Stimulated activated CD4-positive, alpha-beta T cell treated with anti-CD3 and anti-CD28 coated beads, Interleukin-4, amount 100 ng/mL, for 1 hour (primary cell): Measurements from ENCODE around the gene MGAT5B.
"Not testable (repeated sequence)": the region's sequence is repeated elsewhere in the genome, so short reads cannot be mapped to it uniquely, and the experiment has no call there.

Experiments used
- DNase-seq: peaks from one replicate; pipeline ENCODE4 v3.0.0-alpha.2; 2020

MGAT5B gene

GRCh38 chr17:76847031-76847430 lies 21.2 kb upstream of the MGAT5B start:
- DNase-seq = no peak

GRCh38 chr17:76848670-76849069 lies 19.5 kb upstream of the MGAT5B start:
- DNase-seq = no peak

- not testable (repeated sequence) for DNase-seq
Observed at GRCh38 chr17:76849160-76849559, 19.0 kb upstream of the MGAT5B start.

GRCh38 chr17:76852843-76853242 lies 15.4 kb upstream of the MGAT5B start:
- DNase-seq = no peak

DNA sequence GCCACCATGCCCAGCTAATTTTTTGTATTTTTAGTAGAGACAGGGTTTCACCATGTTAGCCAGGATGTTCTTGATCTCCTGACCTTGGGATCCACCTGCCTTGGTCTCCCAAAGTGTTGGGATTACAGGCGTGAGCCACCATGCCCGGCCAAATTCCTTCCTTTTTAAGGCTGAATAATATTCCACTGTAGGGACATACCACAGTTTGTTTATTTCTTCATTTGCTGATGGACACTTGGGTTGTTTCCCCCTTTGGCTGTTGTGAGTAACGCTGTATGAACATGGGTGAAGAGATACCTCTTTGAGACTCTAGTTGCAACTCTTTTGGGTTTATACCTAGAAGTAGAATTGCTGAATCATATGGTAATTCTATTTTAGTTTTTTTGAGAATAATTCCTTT lies 13.1 kb upstream of the MGAT5B start:
- DNase-seq = no peak

DNA sequence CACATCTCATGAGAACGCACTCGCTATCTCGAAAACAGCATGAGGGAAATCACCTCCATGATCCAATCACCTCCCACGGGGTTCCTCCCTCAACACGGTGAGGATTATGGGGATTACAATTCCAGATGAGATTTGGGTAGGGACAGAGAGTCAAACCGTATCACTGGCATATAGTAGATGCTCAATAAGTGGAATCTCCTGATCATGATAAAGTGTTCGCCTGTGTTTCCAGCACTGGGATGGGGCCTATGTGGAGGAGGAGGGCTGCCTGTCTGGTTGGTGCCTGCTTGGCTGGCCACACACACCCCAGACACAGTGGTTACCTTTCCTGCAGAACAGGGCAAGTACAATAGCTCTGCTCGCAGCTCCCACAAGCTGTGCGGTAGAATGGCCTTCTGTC lies 6.1 kb upstream of the MGAT5B start:
- no peak for DNase-seq

DNA sequence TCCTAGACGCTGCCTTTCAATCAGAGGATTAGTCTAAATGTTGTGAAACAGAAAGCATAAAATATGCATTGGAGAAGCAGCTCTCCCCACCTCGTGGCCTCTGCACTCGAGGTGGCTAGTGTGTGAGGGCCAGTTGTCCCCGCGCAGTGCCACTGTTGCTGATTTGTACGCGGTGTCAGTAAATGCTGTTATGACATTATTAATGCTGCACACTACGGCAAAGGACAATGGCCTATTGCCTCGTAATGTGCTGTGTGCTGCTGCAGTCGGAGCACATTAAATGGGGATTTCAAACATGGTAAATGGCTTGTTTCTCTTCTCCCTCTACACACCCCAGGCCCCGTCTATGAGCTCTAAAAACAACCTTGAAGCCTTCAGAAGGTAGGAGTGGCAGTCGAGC lies 5.7 kb upstream of the MGAT5B start:
- no peak for DNase-seq

GRCh38 chr17:76864024-76864423 lies 4.2 kb upstream of the MGAT5B start:
- no peak for DNase-seq

DNA sequence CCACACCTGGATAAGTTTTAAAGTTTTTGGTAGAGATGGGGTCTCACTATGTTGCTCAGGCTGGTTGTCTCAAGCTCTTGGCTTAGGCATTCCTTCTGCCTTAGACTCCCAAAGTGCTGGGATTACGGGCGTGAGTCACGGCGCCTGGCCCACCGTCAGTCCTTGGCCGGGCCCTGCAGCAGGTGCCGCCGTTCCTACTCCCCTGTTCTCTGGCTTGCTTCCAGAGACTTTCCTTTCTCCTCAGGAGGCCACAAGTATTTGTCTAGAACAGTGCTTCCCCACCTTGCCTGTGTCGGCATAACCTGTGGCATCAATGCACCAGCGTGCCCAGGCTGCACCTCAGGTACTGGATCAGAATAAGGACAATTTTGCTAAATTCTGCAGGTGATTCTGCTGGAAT lies 3.0 kb upstream of the MGAT5B start:
- no peak for DNase-seq

DNA sequence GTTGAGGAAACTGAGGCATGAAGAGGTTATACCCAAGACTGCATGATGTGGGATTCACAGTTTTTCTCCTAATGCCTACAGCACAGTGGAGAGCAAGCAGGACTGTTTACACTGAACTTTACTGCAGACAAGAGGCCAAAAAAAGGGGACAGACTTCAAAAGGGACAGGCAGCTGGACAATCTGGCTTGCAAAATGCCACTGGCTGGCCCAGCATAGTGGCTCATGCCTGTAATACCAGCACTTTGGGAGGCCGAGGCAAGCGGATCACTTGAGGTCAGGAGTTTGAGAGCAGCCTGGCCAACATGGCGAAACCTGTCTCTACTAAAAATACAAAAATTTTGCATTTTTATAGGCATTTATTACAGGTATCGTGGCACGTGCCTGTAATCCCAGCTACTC lies 2.0 kb upstream of the MGAT5B start:
- no peak for DNase-seq

DNA sequence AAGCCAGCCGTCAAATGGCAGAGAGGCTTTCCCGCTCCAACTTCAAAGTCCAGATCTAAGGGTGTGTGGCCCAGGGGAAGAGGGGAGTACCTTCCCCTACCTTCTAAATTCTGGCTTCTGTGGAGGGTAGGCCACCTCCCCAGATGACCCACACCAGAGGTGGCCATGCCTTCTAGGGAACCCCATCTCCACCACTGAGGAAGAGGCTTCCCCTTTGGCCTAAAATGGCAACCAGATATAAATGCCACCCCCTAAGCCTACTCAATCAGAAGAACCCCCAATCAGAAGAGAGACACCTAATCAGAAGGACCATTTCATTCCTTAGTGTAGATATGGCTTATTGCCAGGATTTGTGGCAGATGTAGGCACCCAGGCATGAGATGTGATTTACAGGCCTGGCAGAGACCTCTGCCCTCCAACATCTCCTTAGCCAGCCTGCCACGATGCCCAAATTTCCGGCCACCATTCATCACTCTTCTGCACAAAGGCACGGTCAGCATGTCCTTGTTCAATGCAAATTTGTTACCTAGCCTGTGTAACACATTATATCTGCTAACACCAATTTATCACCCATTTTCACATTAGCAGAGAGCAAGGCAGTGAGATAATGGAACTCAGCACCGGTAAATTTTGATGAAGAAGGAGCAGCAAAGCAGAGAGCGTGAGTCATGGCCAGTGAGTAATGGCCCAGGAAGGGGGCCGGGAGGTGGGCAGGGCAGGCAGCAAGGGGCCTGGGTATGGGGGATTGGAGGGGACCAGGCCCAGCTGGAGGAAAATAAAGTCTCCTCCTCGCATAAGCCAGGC lies 1.2 kb upstream of the MGAT5B start:
- no peak for DNase-seq

GRCh38 chr17:76867578-76868175 lies 527 bp upstream of the MGAT5B start:
- DNase-seq = no peak

DNA sequence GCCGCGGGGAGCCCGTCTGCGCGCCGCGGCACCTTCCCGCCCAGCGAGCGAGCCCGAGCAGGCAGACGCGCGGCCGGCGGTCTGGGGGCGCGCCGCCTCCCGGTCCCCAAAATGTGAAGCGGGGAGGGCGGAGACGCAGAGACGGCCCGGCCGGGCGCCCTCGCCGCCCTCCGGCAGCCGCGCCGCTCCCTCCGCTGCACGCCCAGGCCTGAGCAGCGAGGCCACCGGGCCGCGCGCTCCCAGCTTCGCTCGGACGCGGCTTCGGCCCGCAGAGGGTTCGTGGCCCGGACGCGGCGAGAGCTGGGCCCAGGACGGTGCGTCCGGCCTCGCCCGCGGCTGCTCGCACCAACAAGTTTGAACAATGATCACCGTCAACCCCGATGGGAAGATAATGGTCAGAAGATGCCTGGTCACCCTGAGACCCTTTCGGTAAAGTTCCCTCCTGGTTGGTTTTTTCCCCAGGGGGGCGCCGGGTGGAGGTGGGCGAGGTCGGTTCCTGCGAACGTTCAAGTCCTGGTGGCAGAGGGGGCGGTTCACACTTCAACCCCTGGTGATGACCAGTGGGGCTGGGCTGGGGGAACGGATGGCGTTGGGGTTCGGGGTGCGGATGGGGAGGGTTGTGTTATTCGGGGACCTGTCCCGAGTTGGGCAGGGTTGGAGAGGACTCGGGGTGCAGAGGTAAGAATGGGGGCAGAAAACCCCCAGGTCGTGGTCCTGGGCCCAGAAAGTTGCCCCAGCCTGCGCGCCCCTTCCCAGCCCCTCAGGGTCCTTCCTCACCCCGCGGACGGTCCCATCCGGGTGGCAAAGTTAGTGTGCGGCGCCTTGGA lies 678 bp downstream of the MGAT5B start:
- peak; percentile 6 for DNase-seq

GRCh38 chr17:76869496-76870376 lies 1.5 kb downstream of the MGAT5B start:
- DNase-seq = peak; percentile 9

- no peak for DNase-seq
Observed at GRCh38 chr17:76870377-76870714, 2.1 kb downstream of the MGAT5B start.

- no peak for DNase-seq
Observed at GRCh38 chr17:76871668-76872067, 3.5 kb downstream of the MGAT5B start.

DNA sequence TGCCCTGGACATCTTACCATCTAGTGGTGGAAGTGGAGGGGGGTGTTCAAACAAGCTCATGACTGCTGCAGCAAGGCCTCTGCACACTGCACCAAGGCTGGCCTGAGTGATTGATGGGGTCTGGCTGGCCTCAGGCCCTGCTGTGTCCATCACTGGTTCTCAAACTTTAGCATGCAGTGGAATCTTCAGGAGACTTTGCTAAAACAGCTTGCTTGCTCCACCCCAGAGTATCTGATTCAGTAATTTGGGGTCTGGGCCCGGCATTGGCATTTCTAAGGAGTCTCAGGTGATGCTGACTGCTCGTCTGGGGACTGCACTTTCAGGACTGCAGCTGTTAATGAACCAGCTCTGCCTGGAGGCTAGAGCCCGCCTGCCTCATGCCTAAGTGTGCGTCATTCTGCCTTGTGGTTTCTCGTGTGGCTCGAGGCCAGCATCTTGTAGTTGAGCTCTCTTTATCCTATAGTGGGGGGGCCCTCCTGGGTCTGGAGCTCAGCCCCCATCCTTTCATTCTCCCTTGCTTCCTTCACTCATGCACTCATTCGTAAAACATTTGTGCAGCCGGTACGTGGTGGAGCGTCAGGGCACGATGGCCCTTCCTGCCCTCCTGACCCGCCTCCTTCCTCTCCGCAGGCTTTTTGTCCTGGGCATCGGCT lies 4.1 kb downstream of the MGAT5B start:
- DNase-seq = peak; percentile 6

- no peak for DNase-seq
Observed at GRCh38 chr17:76872874-76873221, 4.6 kb downstream of the MGAT5B start.

DNA sequence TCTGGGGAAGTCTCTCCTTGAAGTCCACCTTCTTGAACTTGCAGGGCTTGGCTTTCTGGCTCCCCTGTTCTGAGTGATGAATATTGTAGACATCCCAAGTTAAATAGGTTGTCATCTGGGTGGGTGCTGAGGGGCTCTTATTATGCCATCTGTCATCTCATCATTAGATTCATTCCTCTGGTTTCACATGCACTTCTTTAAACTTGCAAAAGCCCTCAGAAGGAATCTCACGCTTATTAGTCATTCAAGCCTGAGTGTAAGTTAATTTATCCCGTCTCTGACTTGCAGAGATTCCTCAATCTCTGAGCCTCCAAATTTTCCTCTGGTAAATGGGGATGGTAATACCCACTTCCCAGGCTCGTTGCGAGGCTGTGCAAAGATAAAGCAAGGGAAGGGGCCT lies 5.7 kb downstream of the MGAT5B start:
- DNase-seq = no peak

- no peak for DNase-seq
Observed at GRCh38 chr17:76877437-76877836, 9.2 kb downstream of the MGAT5B start.

DNA sequence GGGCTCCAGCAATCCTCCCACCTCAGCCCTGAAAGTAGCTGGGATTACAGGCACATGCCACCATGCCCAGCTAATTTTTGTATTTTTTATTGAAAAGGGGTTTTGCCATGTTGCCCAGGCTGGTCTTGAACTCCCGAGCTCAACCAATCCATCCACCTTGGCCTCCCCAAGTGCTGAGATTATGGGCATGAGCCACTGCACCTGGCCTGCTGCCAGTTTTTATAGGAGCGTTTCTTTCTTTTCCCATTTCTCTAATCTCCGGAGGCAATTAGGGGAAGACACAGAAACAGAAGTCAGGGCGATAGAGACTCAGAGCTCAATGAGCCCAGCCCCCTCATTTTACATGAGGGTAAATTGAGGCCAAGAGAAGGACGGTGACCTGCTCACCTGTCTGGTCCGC lies 10.4 kb downstream of the MGAT5B start:
- no peak for DNase-seq

DNA sequence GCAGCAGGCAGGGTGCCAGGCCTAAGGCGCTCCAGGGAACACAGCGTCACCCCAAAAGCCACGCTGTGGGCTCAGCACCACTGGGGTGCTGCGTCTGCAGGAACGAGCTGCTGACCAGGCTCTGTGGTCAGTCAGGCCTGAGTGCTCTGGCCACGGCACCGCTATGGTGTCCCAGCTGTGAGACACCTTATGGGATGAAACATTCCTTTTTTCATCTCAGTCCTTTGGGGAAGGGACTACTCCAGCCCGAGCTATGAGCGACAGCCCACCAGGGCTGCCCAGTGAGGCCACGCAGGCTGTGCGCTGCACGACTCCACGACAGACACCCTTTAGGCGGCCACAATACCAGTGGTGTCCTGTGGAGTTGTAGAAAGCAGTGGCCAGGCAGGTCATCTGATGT lies 11.1 kb downstream of the MGAT5B start:
- DNase-seq = no peak

- no peak for DNase-seq
Observed at GRCh38 chr17:76879691-76880090, 11.5 kb downstream of the MGAT5B start.
